ENCODE data around the gene GPC6. TPM values are rescaled to one million over a fixed set of nuclear protein-coding genes. Genes with fewer than 3 reads are reported as not detected.

GPC6 gene
- polyA plus RNA-seq, 4 donors = 0.22 to 45.0 (median 1.4) TPM

- 43 to 76% (median 46%) methylated on average over 2 of the region's 2 CpGs for WGBS, 3 donors
- FAIRE-seq (no peak), DNase-seq (peak in 1 of 2 donors; percentile 32)
- H3K27me3 ChIP-seq (ENCODE audit: control insufficient read depth in 3 of 3, insufficient read depth in 3 of 3, low read length in 3 of 3) = no peaks in the 10 kb centered on the region
- no peaks in the 10 kb centered on the region for H3K36me3 ChIP-seq (ENCODE audit: control insufficient read depth in 3 of 3, insufficient read depth in 2 of 3, low read depth in 1 of 3, low read length in 3 of 3)
- H3K9me3 ChIP-seq (ENCODE audit: control insufficient read depth in 2 of 2, insufficient read depth in 1 of 2, low read depth in 1 of 2, low read length in 1 of 2) = no peaks in the 10 kb centered on the region
- no peak overlapping the region for H3K27ac ChIP-seq (ENCODE audit: low read depth in 1 of 3, low read length in 2 of 3)
- H3K4me3 ChIP-seq (ENCODE audit: low read depth in 1 of 3, low read length in 3 of 3) = no peak overlapping the region
- H3K4me1 ChIP-seq (ENCODE audit: control insufficient read depth in 3 of 3, insufficient read depth in 2 of 3, low read depth in 1 of 3, low read length in 2 of 3) = no peaks in the 10 kb centered on the region
Observed at GRCh38 chr13:94248454-94249228, 1022.0 kb downstream of the GPC6 start.

- Histone ChIP-seq H3K27ac (ENCODE audit: low read depth in 1 of 3, low read length in 2 of 3) (no peak overlapping the region), H3K4me3 (ENCODE audit: low read depth in 1 of 3, low read length in 3 of 3) (no peak overlapping the region), H3K4me1 (ENCODE audit: control insufficient read depth in 3 of 3, insufficient read depth in 2 of 3, low read depth in 1 of 3, low read length in 2 of 3) (no peaks in the 10 kb centered on the region), H3K36me3 (ENCODE audit: control insufficient read depth in 3 of 3, insufficient read depth in 2 of 3, low read depth in 1 of 3, low read length in 3 of 3) (no peaks in the 10 kb centered on the region), H3K27me3 (ENCODE audit: control insufficient read depth in 3 of 3, insufficient read depth in 3 of 3, low read length in 3 of 3) (no peaks in the 10 kb centered on the region), H3K9me3 (ENCODE audit: control insufficient read depth in 2 of 2, insufficient read depth in 1 of 2, low read depth in 1 of 2, low read length in 1 of 2) (no peaks in the 10 kb centered on the region)
- WGBS, 3 donors = 60 to 81% (median 64%) methylated on average over 1 of the region's 1 CpG
- DNase-seq (no peak), FAIRE-seq (no peak)
Observed at GRCh38 chr13:94249512-94249911, 1022.9 kb downstream of the GPC6 start.

GRCh38 chr13:94251831-94252608 is 1025.4 kb downstream of the GPC6 start:
- DNase-seq = no peak
- no peak for FAIRE-seq
- 66 to 72% (median 68%) methylated on average over 9 of the region's 9 CpGs for WGBS, 3 donors

GRCh38 chr13:94254737-94255136 is 1028.1 kb downstream of the GPC6 start:
- no peaks in the 10 kb centered on the region for H3K27me3 ChIP-seq (ENCODE audit: control insufficient read depth in 3 of 3, insufficient read depth in 3 of 3, low read length in 3 of 3)
- no peaks in the 10 kb centered on the region for H3K9me3 ChIP-seq (ENCODE audit: control insufficient read depth in 2 of 2, insufficient read depth in 1 of 2, low read depth in 1 of 2, low read length in 1 of 2)
- H3K27ac ChIP-seq (ENCODE audit: low read depth in 1 of 3, low read length in 2 of 3) = no peak overlapping the region
- FAIRE-seq (no peak), DNase-seq (no peak)
- no peak overlapping the region for H3K4me3 ChIP-seq (ENCODE audit: low read depth in 1 of 3, low read length in 3 of 3)
- H3K36me3 ChIP-seq (ENCODE audit: control insufficient read depth in 3 of 3, insufficient read depth in 2 of 3, low read depth in 1 of 3, low read length in 3 of 3) = no peaks in the 10 kb centered on the region
- H3K4me1 ChIP-seq (ENCODE audit: control insufficient read depth in 3 of 3, insufficient read depth in 2 of 3, low read depth in 1 of 3, low read length in 2 of 3) = no peaks in the 10 kb centered on the region

More at GRCh38 chr13:94251831-94252608, 1025.4 kb downstream of the GPC6 start:
- no peaks in the 10 kb centered on the region for H3K9me3 ChIP-seq (ENCODE audit: control insufficient read depth in 2 of 2, insufficient read depth in 1 of 2, low read depth in 1 of 2, low read length in 1 of 2)
- no peaks in the 10 kb centered on the region for H3K36me3 ChIP-seq (ENCODE audit: control insufficient read depth in 3 of 3, insufficient read depth in 2 of 3, low read depth in 1 of 3, low read length in 3 of 3)
- no peak overlapping the region for H3K4me3 ChIP-seq (ENCODE audit: low read depth in 1 of 3, low read length in 3 of 3)
- H3K4me1 ChIP-seq (ENCODE audit: control insufficient read depth in 3 of 3, insufficient read depth in 2 of 3, low read depth in 1 of 3, low read length in 2 of 3) = no peaks in the 10 kb centered on the region
- H3K27me3 ChIP-seq (ENCODE audit: control insufficient read depth in 3 of 3, insufficient read depth in 3 of 3, low read length in 3 of 3) = no peaks in the 10 kb centered on the region
- no peak overlapping the region for H3K27ac ChIP-seq (ENCODE audit: low read depth in 1 of 3, low read length in 2 of 3)

GRCh38 chr13:94256721-94257120 is 1030.1 kb downstream of the GPC6 start:
- DNase-seq (no peak), FAIRE-seq (no peak)
- Histone ChIP-seq H3K27ac (ENCODE audit: low read depth in 1 of 3, low read length in 2 of 3) (no peak overlapping the region), H3K4me3 (ENCODE audit: low read depth in 1 of 3, low read length in 3 of 3) (no peak overlapping the region), H3K36me3 (ENCODE audit: control insufficient read depth in 3 of 3, insufficient read depth in 2 of 3, low read depth in 1 of 3, low read length in 3 of 3) (no peaks in the 10 kb centered on the region), H3K4me1 (ENCODE audit: control insufficient read depth in 3 of 3, insufficient read depth in 2 of 3, low read depth in 1 of 3, low read length in 2 of 3) (no peaks in the 10 kb centered on the region), H3K9me3 (ENCODE audit: control insufficient read depth in 2 of 2, insufficient read depth in 1 of 2, low read depth in 1 of 2, low read length in 1 of 2) (no peaks in the 10 kb centered on the region), H3K27me3 (ENCODE audit: control insufficient read depth in 3 of 3, insufficient read depth in 3 of 3, low read length in 3 of 3) (no peaks in the 10 kb centered on the region)
- WGBS, 3 donors = 89 to 95% (median 94%) methylated on average over 1 of the region's 1 CpG

GRCh38 chr13:94259984-94260383 is 1033.4 kb downstream of the GPC6 start:
- WGBS, 3 donors = 71 to 82% (median 79%) methylated on average over 1 of the region's 1 CpG

GRCh38 chr13:94261163-94261562 is 1034.6 kb downstream of the GPC6 start:
- Histone ChIP-seq H3K27me3 (ENCODE audit: control insufficient read depth in 3 of 3, insufficient read depth in 3 of 3, low read length in 3 of 3) (no peaks in the 10 kb centered on the region), H3K4me3 (ENCODE audit: low read depth in 1 of 3, low read length in 3 of 3) (no peak overlapping the region), H3K9me3 (ENCODE audit: control insufficient read depth in 2 of 2, insufficient read depth in 1 of 2, low read depth in 1 of 2, low read length in 1 of 2) (no peaks in the 10 kb centered on the region), H3K4me1 (ENCODE audit: control insufficient read depth in 3 of 3, insufficient read depth in 2 of 3, low read depth in 1 of 3, low read length in 2 of 3) (no peaks in the 10 kb centered on the region), H3K27ac (ENCODE audit: low read depth in 1 of 3, low read length in 2 of 3) (no peak overlapping the region), H3K36me3 (ENCODE audit: control insufficient read depth in 3 of 3, insufficient read depth in 2 of 3, low read depth in 1 of 3, low read length in 3 of 3) (no peaks in the 10 kb centered on the region)
- no peak for DNase-seq
- no peak for FAIRE-seq
- WGBS, 3 donors = 83 to 93% (median 90%) methylated on average over 3 of the region's 3 CpGs

More at GRCh38 chr13:94259984-94260383, 1033.4 kb downstream of the GPC6 start:
- no peak overlapping the region for H3K27ac ChIP-seq (ENCODE audit: low read depth in 1 of 3, low read length in 2 of 3)
- H3K36me3 ChIP-seq (ENCODE audit: control insufficient read depth in 3 of 3, insufficient read depth in 2 of 3, low read depth in 1 of 3, low read length in 3 of 3) = no peaks in the 10 kb centered on the region
- DNase-seq = no peak
- no peaks in the 10 kb centered on the region for H3K27me3 ChIP-seq (ENCODE audit: control insufficient read depth in 3 of 3, insufficient read depth in 3 of 3, low read length in 3 of 3)
- H3K4me1 ChIP-seq (ENCODE audit: control insufficient read depth in 3 of 3, insufficient read depth in 2 of 3, low read depth in 1 of 3, low read length in 2 of 3) = no peaks in the 10 kb centered on the region
- no peaks in the 10 kb centered on the region for H3K9me3 ChIP-seq (ENCODE audit: control insufficient read depth in 2 of 2, insufficient read depth in 1 of 2, low read depth in 1 of 2, low read length in 1 of 2)
- FAIRE-seq = no peak
- H3K4me3 ChIP-seq (ENCODE audit: low read depth in 1 of 3, low read length in 3 of 3) = no peak overlapping the region

- FAIRE-seq (no peak), DNase-seq (peak; percentile 8 to 13)
- 67 to 76% (median 72%) methylated on average over 3 of the region's 3 CpGs for WGBS, 3 donors
- H3K9me3 ChIP-seq (ENCODE audit: control insufficient read depth in 2 of 2, insufficient read depth in 1 of 2, low read depth in 1 of 2, low read length in 1 of 2) = no peaks in the 10 kb centered on the region
- H3K27ac ChIP-seq (ENCODE audit: low read depth in 1 of 3, low read length in 2 of 3) = no peak overlapping the region
- no peaks in the 10 kb centered on the region for H3K36me3 ChIP-seq (ENCODE audit: control insufficient read depth in 3 of 3, insufficient read depth in 2 of 3, low read depth in 1 of 3, low read length in 3 of 3)
- no peak overlapping the region for H3K4me3 ChIP-seq (ENCODE audit: low read depth in 1 of 3, low read length in 3 of 3)
- H3K4me1 ChIP-seq (ENCODE audit: control insufficient read depth in 3 of 3, insufficient read depth in 2 of 3, low read depth in 1 of 3, low read length in 2 of 3) = no peaks in the 10 kb centered on the region
- no peaks in the 10 kb centered on the region for H3K27me3 ChIP-seq (ENCODE audit: control insufficient read depth in 3 of 3, insufficient read depth in 3 of 3, low read length in 3 of 3)
Observed at GRCh38 chr13:94263038-94263437, 1036.4 kb downstream of the GPC6 start.

All from small intestine (tissue), 7 donors.